ENCODE measurements around the gene ISM2.

DNA sequence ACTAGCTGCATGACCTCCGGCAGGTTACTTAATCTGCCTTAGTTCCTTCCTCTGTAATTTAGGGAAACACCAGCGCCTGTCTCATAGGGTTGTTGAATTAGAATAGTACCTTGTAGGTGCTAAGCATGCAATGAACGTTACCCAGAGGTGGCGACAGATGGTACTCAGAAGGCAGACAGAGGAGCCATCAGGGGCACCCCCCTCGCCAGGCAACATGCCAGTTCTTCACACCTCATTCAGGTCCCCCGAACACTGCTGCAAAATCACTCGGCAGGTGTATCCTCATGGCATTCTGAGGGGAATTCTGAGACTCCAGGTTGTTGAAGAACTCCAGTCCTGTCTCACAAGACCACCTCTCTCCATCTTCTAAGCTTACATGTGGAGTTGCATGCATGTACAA lies 10.1 kb downstream of the ISM2 start:
- TF ChIP-seq EZH2 (IDR thresholded peaks at IDR 0.05; ENCODE audit: borderline replicate concordance, low read length) = no peak
- TF ChIP-seq, protein P1, sequence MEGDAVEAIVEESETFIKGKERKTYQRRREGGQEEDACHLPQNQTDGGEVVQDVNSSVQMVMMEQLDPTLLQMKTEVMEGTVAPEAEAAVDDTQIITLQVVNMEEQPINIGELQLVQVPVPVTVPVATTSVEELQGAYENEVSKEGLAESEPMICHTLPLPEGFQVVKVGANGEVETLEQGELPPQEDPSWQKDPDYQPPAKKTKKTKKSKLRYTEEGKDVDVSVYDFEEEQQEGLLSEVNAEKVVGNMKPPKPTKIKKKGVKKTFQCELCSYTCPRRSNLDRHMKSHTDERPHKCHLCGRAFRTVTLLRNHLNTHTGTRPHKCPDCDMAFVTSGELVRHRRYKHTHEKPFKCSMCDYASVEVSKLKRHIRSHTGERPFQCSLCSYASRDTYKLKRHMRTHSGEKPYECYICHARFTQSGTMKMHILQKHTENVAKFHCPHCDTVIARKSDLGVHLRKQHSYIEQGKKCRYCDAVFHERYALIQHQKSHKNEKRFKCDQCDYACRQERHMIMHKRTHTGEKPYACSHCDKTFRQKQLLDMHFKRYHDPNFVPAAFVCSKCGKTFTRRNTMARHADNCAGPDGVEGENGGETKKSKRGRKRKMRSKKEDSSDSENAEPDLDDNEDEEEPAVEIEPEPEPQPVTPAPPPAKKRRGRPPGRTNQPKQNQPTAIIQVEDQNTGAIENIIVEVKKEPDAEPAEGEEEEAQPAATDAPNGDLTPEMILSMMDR (conservative IDR thresholded peaks at IDR 0.05 in 1 of 2, IDR thresholded peaks at IDR 0.05 in 1 of 2; ENCODE audit: extremely low read depth in 1 of 2, insufficient read depth in 1 of 2, low read depth in 1 of 2, low read length in 2 of 2) = no peak

Measured in mammary epithelial cell (primary cell).